ES-I3 (cell line): ENCODE data around the gene DTD1.
"Not testable (repeated sequence)": the region's sequence is repeated elsewhere in the genome, so short reads cannot be mapped to it uniquely, and the experiment has no call there.

Experiments
- H3K36me3 ChIP-seq: 2 replicates; pipeline ENCODE4 v1.6.1; 2013; ENCODE audit warnings: mild to moderate bottlenecking, low read length, control low read depth, moderate library complexity; ENCODE audit not compliant: insufficient read depth
- H3K4me1 ChIP-seq: 2 replicates; pipeline ENCODE4 v1.6.1; 2013; ENCODE audit warnings: mild to moderate bottlenecking, control low read depth, low read length; ENCODE audit not compliant: insufficient read depth
- H3K9ac ChIP-seq: 2 replicates; pipeline ENCODE4 v1.6.1; 2013; ENCODE audit warnings: low read depth, mild to moderate bottlenecking, low read length, moderate library complexity
- H3K9me3 ChIP-seq: 2 replicates; pipeline ENCODE4 v1.6.1; 2013; ENCODE audit warnings: mild to moderate bottlenecking, low read length, moderate library complexity; ENCODE audit not compliant: control insufficient read depth, insufficient read depth

Gene DTD1

GRCh38 chr20:18740726-18741125 lies 152.9 kb downstream of the DTD1 start:
- Histone ChIP-seq H3K36me3 (no peaks in the 10 kb centered on the region), H3K9me3 (no peaks in the 10 kb centered on the region), H3K9ac (no peak overlapping the region), H3K4me1 (0 out of 2 replicates have a peak, but pooled peaks cover 6% of the 10 kb centered on the region)

- no peak overlapping the region for H3K9ac ChIP-seq
- H3K36me3 ChIP-seq, result no peaks in the 10 kb centered on the region
- no peaks in the 10 kb centered on the region for H3K9me3 ChIP-seq
- H3K4me1 ChIP-seq, result 0 out of 2 replicates have a peak, but pooled peaks cover 6% of the 10 kb centered on the region
Observed at GRCh38 chr20:18742841-18743240, 155.0 kb downstream of the DTD1 start.

- Histone ChIP-seq H3K4me1 (0 out of 2 replicates have a peak, but pooled peaks cover 6% of the 10 kb centered on the region), H3K9me3 (no peaks in the 10 kb centered on the region), H3K9ac (no peak overlapping the region), H3K36me3 (no peaks in the 10 kb centered on the region)
Observed at GRCh38 chr20:18743665-18744440, 156.0 kb downstream of the DTD1 start.

DNA sequence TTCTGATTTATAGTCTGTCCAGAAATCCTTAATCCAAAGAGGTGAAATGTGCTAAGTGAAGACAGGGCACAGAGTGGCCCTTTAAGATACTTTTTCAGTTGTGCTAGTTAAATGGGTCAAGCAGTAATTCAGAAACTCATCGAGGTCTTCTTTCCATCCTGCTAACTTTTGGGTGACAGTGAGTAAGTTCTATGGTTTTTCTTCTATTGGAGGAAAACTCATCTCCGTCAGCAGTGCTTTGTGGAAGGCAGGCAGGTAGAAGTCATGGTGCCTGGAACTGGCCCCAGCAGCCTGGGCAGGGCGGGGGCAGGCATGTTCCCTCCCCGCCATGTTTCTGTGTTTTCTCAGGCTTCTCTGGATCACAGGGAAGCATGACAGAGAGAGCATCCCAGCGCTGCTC lies 159.2 kb downstream of the DTD1 start:
- no peaks in the 10 kb centered on the region for H3K9me3 ChIP-seq
- H3K36me3 ChIP-seq, result no peaks in the 10 kb centered on the region
- H3K4me1 ChIP-seq, result no peaks in the 10 kb centered on the region
- H3K9ac ChIP-seq, result no peak overlapping the region

DNA sequence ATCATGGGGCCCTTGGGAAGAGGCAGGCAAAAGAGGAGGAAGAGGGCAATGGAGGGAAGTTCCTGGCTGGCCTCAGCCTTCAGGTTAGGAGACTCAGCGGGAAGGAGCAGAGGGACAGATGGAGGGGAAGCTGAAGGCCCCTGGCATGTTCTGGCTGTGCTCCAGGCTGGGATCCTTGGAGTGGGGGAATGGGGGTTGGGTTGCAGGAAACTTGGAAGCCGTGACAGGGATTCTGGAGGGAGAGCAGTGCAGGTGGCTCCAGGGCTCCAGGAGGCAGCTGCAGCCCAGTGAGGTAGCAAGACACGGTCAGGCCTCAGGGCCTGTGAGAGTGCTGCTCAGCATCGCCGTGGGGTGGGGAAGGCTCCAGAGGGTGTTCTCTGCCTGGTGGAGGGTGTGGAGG lies 161.1 kb downstream of the DTD1 start:
- H3K36me3 ChIP-seq, result no peaks in the 10 kb centered on the region
- no peaks in the 10 kb centered on the region for H3K4me1 ChIP-seq
- no peaks in the 10 kb centered on the region for H3K9me3 ChIP-seq
- no peak overlapping the region for H3K9ac ChIP-seq

- Histone ChIP-seq H3K4me1 (no peaks in the 10 kb centered on the region), H3K9ac (no peak overlapping the region), H3K36me3 (no peaks in the 10 kb centered on the region)
Observed at GRCh38 chr20:18749528-18749927, 161.7 kb downstream of the DTD1 start.

GRCh38 chr20:18750735-18751134 lies 162.9 kb downstream of the DTD1 start:
- Histone ChIP-seq H3K4me1 (no peaks in the 10 kb centered on the region), H3K9ac (no peak overlapping the region), H3K9me3 (no peaks in the 10 kb centered on the region), H3K36me3 (no peaks in the 10 kb centered on the region)

More at GRCh38 chr20:18749528-18749927, 161.7 kb downstream of the DTD1 start:
- H3K9me3 ChIP-seq, result no peaks in the 10 kb centered on the region

DNA sequence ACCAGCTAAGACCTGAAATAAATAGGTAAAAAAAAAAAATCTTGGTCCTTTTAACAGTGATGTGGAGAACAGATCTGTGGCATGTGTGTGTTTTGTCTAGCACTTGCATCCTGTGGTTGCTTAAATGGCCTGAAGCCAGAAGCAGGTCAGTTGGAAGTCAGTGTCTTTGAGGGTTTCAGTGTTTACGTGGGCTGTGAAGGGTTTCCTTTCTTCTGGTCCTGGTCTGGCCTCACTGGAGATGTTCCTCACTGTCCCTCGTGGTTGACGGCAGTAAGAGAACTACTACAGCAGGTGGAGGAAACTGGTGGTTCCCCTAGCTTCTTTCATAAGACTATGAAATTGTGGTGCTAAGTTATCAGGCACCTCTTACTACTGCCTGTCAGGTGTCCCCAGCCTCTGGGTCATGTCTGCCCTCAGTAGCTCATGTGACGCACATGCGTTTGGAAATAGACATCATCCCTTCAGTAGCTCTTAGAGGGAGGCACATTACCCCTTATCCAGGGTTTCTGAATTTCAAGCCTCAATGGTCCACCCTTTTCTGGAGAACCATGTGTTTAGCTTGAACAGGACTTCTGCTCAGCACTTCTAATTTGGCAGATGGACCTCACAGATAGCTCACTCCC lies 166.3 kb downstream of the DTD1 start:
- Histone ChIP-seq H3K9ac (no peak overlapping the region), H3K9me3 (no peaks in the 10 kb centered on the region), H3K4me1 (no peaks in the 10 kb centered on the region), H3K36me3 (no peaks in the 10 kb centered on the region)

DNA sequence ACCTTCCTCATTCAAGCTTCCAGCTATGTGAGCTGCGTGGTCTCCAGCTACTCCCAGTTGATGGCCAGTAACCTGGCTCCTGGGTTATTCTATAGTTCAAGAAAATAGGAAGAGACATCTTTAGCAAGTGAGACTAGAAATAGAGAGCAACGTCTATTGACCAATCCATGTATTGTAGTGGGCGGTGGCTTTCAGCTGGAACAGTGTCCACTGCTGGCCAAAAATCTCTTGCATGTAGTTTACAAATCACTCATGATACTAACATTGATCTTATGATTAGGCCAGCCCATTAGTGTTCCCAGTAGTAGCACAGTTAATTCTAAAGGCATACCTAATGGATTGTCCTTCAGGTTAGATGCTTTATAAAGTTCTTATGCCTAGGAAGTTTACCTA lies 166.8 kb downstream of the DTD1 start:
- Histone ChIP-seq H3K36me3 (no peaks in the 10 kb centered on the region), H3K9ac (no peak overlapping the region), H3K4me1 (no peaks in the 10 kb centered on the region), H3K9me3 (no peaks in the 10 kb centered on the region)

GRCh38 chr20:18760852-18761251 lies 173.0 kb downstream of the DTD1 start:
- not testable (repeated sequence) for H3K9me3 ChIP-seq, H3K9ac ChIP-seq, H3K36me3 ChIP-seq, H3K4me1 ChIP-seq

GRCh38 chr20:18767676-18768075 lies 179.8 kb downstream of the DTD1 start:
- Histone ChIP-seq H3K9ac (no peak overlapping the region), H3K9me3 (no peaks in the 10 kb centered on the region), H3K4me1 (no peaks in the 10 kb centered on the region), H3K36me3 (no peaks in the 10 kb centered on the region)

DNA sequence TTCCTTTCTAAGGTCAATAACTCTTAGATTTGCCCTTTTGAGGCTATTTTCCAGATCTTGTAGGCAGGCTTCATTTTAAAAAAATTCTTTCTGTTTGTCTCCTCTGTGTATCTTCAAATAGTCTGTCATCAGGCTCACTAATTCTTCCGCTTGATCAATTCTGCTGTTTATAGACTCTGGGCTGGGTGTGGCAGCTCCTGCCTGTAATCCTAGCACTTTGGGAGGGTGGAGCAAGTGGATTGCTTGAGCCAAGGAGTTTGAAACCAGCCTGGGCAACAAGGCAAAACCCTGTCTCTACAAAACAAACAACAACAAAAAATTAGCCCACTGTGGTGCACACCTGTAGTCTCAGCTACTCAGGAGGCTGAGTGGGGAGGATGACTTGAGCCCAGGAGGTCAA lies 185.7 kb downstream of the DTD1 start:
- H3K36me3 ChIP-seq, result no peaks in the 10 kb centered on the region
- no peaks in the 10 kb centered on the region for H3K4me1 ChIP-seq
- H3K9me3 ChIP-seq, result no peaks in the 10 kb centered on the region; the same call in 1 of the 2 replicates
- no peak overlapping the region for H3K9ac ChIP-seq

GRCh38 chr20:18774207-18774606 lies 186.4 kb downstream of the DTD1 start:
- no peaks in the 10 kb centered on the region; the same call in 1 of the 2 replicates for H3K9me3 ChIP-seq
- H3K4me1 ChIP-seq, result no peaks in the 10 kb centered on the region
- no peaks in the 10 kb centered on the region for H3K36me3 ChIP-seq
- H3K9ac ChIP-seq, result no peak overlapping the region

- no peaks in the 10 kb centered on the region for H3K4me1 ChIP-seq
- H3K9ac ChIP-seq, result no peak overlapping the region
- H3K36me3 ChIP-seq, result no peaks in the 10 kb centered on the region
Observed at GRCh38 chr20:18775633-18776032, 187.8 kb downstream of the DTD1 start.

More at GRCh38 chr20:18775633-18776032, 187.8 kb downstream of the DTD1 start:
- H3K9me3 ChIP-seq, result no peaks in the 10 kb centered on the region; the same call in 1 of the 2 replicates
